Measurements from ENCODE around the gene COL24A1.
"Not testable (repeated sequence)": the region's sequence is repeated elsewhere in the genome, so short reads cannot be mapped to it uniquely, and the experiment has no call there.

DNA sequence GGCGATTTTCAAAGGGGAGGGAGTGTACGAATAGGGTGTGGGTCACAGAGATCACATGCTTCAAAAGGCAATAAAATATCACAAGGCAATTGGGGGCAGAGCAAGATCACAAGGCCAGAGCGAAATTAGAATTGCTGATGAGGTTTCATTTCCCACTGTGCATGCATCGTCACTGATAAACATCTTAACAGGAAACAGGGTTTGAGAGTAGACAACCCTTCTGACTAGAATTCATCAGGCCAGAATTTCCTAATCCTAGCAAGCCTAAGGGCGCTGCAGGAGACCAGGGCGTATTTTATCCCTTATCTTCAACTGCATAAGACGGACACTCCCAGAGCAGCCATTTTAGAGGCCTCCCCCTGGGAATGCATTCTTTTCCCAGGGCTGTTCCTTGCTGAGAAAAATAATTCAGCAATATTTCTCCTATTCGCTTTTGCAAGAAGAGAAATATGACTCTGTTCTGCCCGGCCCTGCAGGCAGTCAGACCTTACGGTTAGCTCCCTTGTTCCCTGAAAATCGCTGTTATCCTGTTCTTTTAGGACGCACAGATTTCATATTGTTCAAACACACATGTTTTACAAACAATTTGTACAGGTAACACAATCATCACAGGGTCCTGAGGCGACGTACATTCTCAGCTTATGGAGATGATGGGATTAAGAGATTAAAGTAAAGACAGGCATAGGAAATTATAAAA, 442.0 kb downstream of the COL24A1 start:
- not testable (repeated sequence) for TF ChIP-seq POLR2A (IDR thresholded peaks at IDR 0.05; ENCODE audit: low read depth, low read length); POLR2AphosphoS5 (IDR thresholded peaks at IDR 0.05; ENCODE audit: low read depth, low read length); TAF1 (IDR thresholded peaks at IDR 0.05; ENCODE audit: borderline replicate concordance, low read depth, low read length)
